Measurements from ENCODE around the gene FAM222B.

The FAM222B gene

DNA sequence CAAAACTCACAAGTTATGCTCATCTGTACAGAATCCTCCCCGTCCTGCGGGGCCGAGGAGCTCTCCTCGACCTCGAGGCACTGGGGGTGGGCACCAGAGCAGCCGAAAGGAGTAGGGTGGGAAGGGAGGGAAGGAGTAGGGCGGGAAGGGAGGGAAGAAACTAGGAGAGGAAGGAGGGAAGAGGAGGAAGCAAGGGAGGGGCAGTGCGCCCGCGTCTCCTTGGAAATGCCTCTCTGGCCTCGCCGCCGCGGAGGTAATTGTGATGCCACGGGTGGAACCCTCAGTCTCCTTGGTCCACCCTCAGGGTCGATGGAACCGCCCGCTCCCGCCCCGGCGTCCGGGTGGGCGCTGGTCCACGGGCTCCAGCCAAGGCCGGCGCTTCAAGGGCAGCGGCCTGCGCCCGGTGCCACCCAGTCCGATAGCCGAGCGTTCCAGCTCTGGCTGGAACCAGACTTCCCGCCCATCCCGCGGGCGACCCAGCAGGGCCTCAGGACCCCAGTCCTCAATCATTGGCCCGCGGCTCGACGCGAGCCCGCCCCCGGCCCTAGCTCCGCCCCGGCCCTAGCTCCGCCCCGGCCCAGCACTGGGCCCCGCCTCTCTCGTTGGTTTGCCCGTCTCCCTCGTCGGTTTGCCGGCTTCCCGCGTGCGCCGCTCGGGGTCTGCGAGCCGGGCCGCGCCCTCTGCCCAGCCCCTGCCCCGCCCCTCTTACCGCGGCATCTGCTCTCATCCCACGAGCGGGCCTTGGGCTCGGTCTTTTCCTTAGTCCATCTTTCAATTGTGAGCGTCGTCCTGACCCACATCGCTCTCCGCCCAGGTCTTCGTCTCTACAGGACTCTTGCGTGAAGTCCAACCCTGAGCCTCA lies 131.5 kb downstream of the FAM222B start:
- peak; percentile 72 for DNase-seq

DNA sequence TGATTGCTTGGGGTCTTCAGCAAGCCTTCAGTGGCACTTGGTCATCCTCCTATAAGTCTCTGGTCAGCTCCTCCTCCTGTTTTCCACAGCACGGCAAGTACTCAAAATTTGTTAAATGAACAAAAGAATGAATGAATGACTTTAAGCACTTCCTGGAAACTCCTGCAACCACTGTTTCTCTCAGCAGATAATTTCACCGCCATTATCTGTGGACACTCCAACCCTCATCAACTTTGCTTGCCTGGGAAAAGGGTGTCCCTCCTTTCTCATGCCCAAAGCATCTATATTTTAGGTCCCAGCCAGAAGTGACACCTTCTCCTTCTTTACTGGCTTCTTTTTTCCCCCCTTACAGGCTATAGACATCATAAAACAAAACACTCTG lies 135.3 kb downstream of the FAM222B start:
- no peak for DNase-seq

DNA sequence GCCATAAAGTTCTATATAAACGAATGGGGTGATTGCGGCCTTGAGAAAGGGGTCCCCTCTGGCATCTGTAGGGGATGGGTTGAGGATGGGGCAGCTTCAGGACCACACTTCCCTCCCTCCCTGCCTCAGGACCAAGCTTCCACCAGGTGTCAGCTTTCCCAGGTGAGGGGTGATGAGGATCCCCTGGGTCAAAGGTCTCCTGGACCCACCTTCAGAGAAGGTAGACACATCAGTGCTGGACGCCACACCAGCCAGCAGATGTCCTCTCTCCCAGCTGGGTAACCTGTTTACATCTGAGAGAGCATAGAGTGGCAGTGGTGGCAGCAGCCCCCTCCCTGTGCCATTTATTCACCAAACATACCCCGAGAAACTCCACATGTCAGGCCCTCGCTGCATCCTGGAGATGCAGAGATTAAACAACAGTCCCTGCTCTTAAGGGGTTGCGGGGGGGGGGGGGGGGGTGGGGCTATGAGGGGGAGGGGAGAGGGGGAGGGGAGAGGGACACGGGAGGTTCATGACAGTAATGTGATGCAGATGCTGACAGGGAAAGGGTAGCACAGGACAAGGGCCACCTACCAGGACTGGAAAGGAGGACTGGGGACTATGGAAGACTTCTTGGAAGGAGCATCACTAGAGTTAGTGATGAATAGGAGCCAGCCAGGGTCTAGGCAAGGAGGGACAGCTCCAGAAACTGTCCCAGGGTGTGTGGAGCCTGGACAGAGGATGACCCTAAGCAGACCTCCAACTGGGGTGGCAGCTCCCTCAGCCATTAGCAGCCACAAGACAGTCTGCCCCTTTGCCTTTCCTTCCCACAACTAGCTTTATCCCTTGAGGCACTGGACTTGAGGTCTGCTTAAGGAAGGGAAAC lies 135.9 kb downstream of the FAM222B start:
- DNase-seq: no peak
